Neural cell (in vitro differentiated cells): Measurements from ENCODE around the gene ASB6. TPM values are rescaled to one million over a fixed set of nuclear protein-coding genes. Genes with fewer than 3 reads are reported as not detected.

Experiments used
- H2AFZ ChIP-seq: fragments of 200-600, 300-800 bp; sonication (generic), shearing (Covaris generic); 2 replicates; pipeline ENCODE4 v1.6.0; 2014; ENCODE audit warnings: low read depth, mild to moderate bottlenecking, antibody characterized with exemption, low read length, moderate library complexity
- H3F3A ChIP-seq: fragments of 200-600 bp; shearing (Covaris generic); 2 replicates; pipeline ENCODE4 v1.6.1; 2016; ENCODE audit warnings: mild to moderate bottlenecking, moderate library complexity, mixed read lengths, antibody characterized with exemption, low read length; ENCODE audit not compliant: insufficient read depth, poor library complexity, severe bottlenecking
- H3K27ac ChIP-seq: fragments of 200-600, 300-800 bp; sonication (generic), shearing (Covaris generic); 2 replicates; pipeline ENCODE4 v1.5.1; 2014; ENCODE audit warnings: mild to moderate bottlenecking, low read length, moderate library complexity
- H3K27me3 ChIP-seq: fragments of 300-800, 200-600 bp; sonication (generic), shearing (Covaris generic); 2 replicates; pipeline ENCODE4 v1.6.0; 2014; ENCODE audit warnings: mild to moderate bottlenecking, low read depth, low read length, moderate library complexity; ENCODE audit not compliant: insufficient read depth
- H3K36me3 ChIP-seq: fragments of 300-800, 200-600 bp; sonication (generic), shearing (Covaris generic); 2 replicates; pipeline ENCODE4 v1.5.1; 2014; ENCODE audit warnings: mild to moderate bottlenecking, antibody characterized with exemption, low read length, moderate library complexity; ENCODE audit not compliant: insufficient read depth
- H3K4me2 ChIP-seq: fragments of 300-800, 200-600 bp; sonication (generic), shearing (Covaris generic); 2 replicates; pipeline ENCODE4 v1.6.0; 2014; ENCODE audit warnings: mild to moderate bottlenecking, low read length
- H3K4me3 ChIP-seq: fragments of 300-800, 200-600 bp; sonication (generic), shearing (Covaris generic); 2 replicates; pipeline ENCODE4 v1.5.1; 2014; ENCODE audit warnings: mild to moderate bottlenecking, low read length, moderate library complexity
- H3K79me2 ChIP-seq: fragments of 200-600 bp; shearing (Covaris generic); replicated peaks from 2 replicates; pipeline ENCODE4 v1.6.0; 2014; ENCODE audit warnings: mild to moderate bottlenecking, low read length, moderate library complexity; ENCODE audit not compliant: insufficient read depth
- H3K9ac ChIP-seq: fragments of 300-800, 200-600 bp; sonication (generic), shearing (Covaris generic); 2 replicates; pipeline ENCODE4 v1.6.1; 2016; ENCODE audit warnings: mild to moderate bottlenecking, low read length, mixed read lengths
- H3K9me2 ChIP-seq: fragments of 200-600 bp; shearing (Covaris generic); 2 replicates; pipeline ENCODE4 v1.6.1; 2016; ENCODE audit warnings: mild to moderate bottlenecking, low read length, mixed read lengths; ENCODE audit not compliant: insufficient read depth
- H3K9me3 ChIP-seq: fragments of 200-600, 300-800 bp; sonication (generic), shearing (Covaris generic); 2 replicates; pipeline ENCODE4 v1.6.1; 2016; ENCODE audit warnings: mild to moderate bottlenecking, mixed run types, low read length, moderate library complexity, mixed read lengths
- H4K20me1 ChIP-seq: fragments of 200-600 bp; shearing (Covaris generic); 2 replicates; pipeline ENCODE4 v1.6.1; 2016; ENCODE audit warnings: mild to moderate bottlenecking, mixed run types; ENCODE audit not compliant: insufficient read depth
- CTCF ChIP-seq: fragments of 450-650 bp; IDR thresholded peaks from 2 replicates; pipeline ENCODE4 v1.5.1; 2014; ENCODE audit warnings: antibody characterized with exemption, mild to moderate bottlenecking, moderate library complexity; ENCODE audit not compliant: poor library complexity, severe bottlenecking
- EP300 ChIP-seq: fragments of 450-650 bp; conservative IDR thresholded peaks from 2 replicates; pipeline ENCODE4 v1.6.1; 2014; ENCODE audit warnings: antibody characterized with exemption, mild to moderate bottlenecking, moderate library complexity; ENCODE audit not compliant: poor library complexity, severe bottlenecking
- EZH2 ChIP-seq: fragments of 200-600, 300-800 bp; shearing (Covaris generic), sonication (generic); IDR thresholded peaks from 2 replicates; pipeline ENCODE4 v1.6.1; 2014; ENCODE audit warnings: antibody characterized with exemption, low read length, borderline replicate concordance, mild to moderate bottlenecking; ENCODE audit not compliant: insufficient read depth, poor library complexity, severe bottlenecking
- MXI1 ChIP-seq: fragments of 450-650 bp; conservative IDR thresholded peaks from 2 replicates; pipeline ENCODE4 v1.6.1; 2014; ENCODE audit warnings: antibody characterized with exemption, mild to moderate bottlenecking; ENCODE audit not compliant: poor library complexity, severe bottlenecking
- POLR2AphosphoS5 ChIP-seq: IDR thresholded peaks from 2 replicates; pipeline ENCODE4 v1.6.1; 2012
- RAD21 ChIP-seq: fragments of 450-650 bp; conservative IDR thresholded peaks from 2 replicates; pipeline ENCODE4 v1.6.1; 2014; ENCODE audit warnings: antibody characterized with exemption, mild to moderate bottlenecking, moderate library complexity
- SMC3 ChIP-seq: fragments of 450-650 bp; conservative IDR thresholded peaks from 2 replicates; pipeline ENCODE4 v1.6.1; 2014; ENCODE audit warnings: antibody characterized with exemption, mild to moderate bottlenecking, moderate library complexity; ENCODE audit not compliant: poor library complexity
- TAF1 ChIP-seq: IDR thresholded peaks from 2 replicates; pipeline ENCODE4 v1.6.1; 2012; ENCODE audit warnings: low read depth
- polyA plus RNA-seq: library from polyadenylated mRNA; depleted of rRNA; stranded (reverse); fragments of >200 nt; gene quantifications from 2 replicates; pipeline ENCODE4 v1.2.3, GENCODE V29; 2014
- TF ChIP-seq, protein P1 (sequence below): IDR thresholded peaks from 2 replicates; pipeline ENCODE4 v1.6.1; 2012; ENCODE audit warnings: borderline replicate concordance

Gene ASB6
- polyA plus RNA-seq, 1 donor from 2014 or later = 18.4 TPM

GRCh38 chr9:129628709-129629108 lies 13.2 kb downstream of the ASB6 start:
- H3K27me3 ChIP-seq = no peaks in the 10 kb centered on the region
- H3K9me2 ChIP-seq = no peaks in the 10 kb centered on the region
- H3K9me3 ChIP-seq = no peaks in the 10 kb centered on the region
- peak overlapping the region; percentile 95 for H3K4me3 ChIP-seq
- H3K27ac ChIP-seq = no peak overlapping the region
- no peak overlapping the region for H3K9ac ChIP-seq
- H3K36me3 ChIP-seq = no peaks in the 10 kb centered on the region
- H3F3A ChIP-seq = no peaks in the 10 kb centered on the region
- H4K20me1 ChIP-seq = peaks cover 13% of the 10 kb centered on the region
- no peak overlapping the region for H2AFZ ChIP-seq
- H3K79me2 ChIP-seq = peaks cover 65% of the 10 kb centered on the region
- no peak overlapping the region for H3K4me2 ChIP-seq
- TF ChIP-seq EZH2 (no peak), EP300 (no peak), TAF1 (no peak), RAD21 (no peak)

DNA sequence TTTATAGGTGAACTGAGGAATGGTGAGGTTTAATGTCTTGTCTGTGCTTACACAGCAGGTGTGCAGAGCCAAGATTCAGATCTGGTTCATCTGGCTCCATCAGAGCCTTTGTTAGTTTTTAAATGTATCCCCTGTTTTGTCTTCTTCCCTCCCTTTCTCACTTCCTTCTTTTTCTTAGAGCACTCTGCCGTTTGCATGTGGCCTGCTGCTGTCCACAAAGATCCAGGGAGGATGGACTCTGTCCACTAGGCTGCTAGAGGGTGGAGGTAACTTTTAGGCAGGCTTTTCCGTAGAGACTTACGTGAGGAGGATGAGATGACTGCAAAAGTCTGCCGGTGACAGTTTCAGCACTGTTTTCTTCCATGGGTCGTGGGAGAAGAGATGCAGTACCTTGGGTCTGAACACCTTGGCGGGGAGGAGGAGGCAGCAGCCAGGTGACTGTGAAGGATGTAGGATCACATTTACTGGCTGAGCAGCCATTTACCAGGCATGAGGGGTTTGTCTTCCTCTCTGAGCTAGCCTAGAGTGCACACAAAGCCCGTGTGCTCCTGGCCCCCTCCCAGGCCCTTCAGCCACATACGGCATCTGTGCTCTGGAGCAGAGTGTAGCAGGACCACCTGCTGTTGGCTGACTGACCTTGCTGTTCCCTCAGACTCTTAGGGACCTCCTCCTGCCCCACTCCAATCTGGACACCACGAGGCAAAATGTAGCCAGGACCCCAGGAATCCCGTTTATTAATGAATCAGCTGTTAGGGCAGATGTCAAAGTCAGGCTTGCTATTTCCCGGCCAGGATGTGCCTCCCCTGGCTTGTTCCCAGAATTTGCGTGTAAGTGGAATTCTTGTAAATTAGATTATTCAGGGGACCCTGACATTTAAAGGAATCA lies 14.2 kb downstream of the ASB6 start:
- H3K27ac ChIP-seq = no peak overlapping the region

More for the DNA sequence above, 14.2 kb downstream of the ASB6 start:
- Histone ChIP-seq H3K4me3 (peak overlapping the region; percentile 95), H3F3A (no peaks in the 10 kb centered on the region), H4K20me1 (peaks cover 10% of the 10 kb centered on the region), H3K9ac (no peak overlapping the region), H3K27me3 (no peaks in the 10 kb centered on the region), H3K79me2 (peaks cover 59% of the 10 kb centered on the region), H3K4me2 (peak overlapping the region; percentile 90), H3K9me3 (no peaks in the 10 kb centered on the region), H3K36me3 (no peaks in the 10 kb centered on the region), H2AFZ (no peak overlapping the region), H3K9me2 (no peaks in the 10 kb centered on the region)
- TF ChIP-seq MXI1 = no peak
- TF ChIP-seq TAF1 = no peak
- TF ChIP-seq CTCF = no peak
- no peak for TF ChIP-seq EP300
- TF ChIP-seq EZH2 = no peak
- TF ChIP-seq SMC3 = no peak
- TF ChIP-seq POLR2AphosphoS5 = no peak
- TF ChIP-seq, protein P1, sequence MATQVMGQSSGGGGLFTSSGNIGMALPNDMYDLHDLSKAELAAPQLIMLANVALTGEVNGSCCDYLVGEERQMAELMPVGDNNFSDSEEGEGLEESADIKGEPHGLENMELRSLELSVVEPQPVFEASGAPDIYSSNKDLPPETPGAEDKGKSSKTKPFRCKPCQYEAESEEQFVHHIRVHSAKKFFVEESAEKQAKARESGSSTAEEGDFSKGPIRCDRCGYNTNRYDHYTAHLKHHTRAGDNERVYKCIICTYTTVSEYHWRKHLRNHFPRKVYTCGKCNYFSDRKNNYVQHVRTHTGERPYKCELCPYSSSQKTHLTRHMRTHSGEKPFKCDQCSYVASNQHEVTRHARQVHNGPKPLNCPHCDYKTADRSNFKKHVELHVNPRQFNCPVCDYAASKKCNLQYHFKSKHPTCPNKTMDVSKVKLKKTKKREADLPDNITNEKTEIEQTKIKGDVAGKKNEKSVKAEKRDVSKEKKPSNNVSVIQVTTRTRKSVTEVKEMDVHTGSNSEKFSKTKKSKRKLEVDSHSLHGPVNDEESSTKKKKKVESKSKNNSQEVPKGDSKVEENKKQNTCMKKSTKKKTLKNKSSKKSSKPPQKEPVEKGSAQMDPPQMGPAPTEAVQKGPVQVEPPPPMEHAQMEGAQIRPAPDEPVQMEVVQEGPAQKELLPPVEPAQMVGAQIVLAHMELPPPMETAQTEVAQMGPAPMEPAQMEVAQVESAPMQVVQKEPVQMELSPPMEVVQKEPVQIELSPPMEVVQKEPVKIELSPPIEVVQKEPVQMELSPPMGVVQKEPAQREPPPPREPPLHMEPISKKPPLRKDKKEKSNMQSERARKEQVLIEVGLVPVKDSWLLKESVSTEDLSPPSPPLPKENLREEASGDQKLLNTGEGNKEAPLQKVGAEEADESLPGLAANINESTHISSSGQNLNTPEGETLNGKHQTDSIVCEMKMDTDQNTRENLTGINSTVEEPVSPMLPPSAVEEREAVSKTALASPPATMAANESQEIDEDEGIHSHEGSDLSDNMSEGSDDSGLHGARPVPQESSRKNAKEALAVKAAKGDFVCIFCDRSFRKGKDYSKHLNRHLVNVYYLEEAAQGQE = no peak
- no peak for TF ChIP-seq RAD21
